BE2C (cell line): Measurements from ENCODE around the gene SYCP1.

Source experiments
- DNase-seq: peaks from one replicate; pipeline ENCODE4 v3.0.0-alpha.2; 2020
- H3K27me3 ChIP-seq: fragments of 250-450 bp; sonication (Bioruptor Pico); 2 replicates; pipeline ENCODE4 v1.5.1; 2020; ENCODE audit warnings: mild to moderate bottlenecking
- H3K36me3 ChIP-seq: fragments of 250-450 bp; sonication (Bioruptor Pico); 2 replicates; pipeline ENCODE4 v1.5.1; 2020; ENCODE audit warnings: mild to moderate bottlenecking
- H3K4me1 ChIP-seq: fragments of 250-450 bp; sonication (Bioruptor Pico); 2 replicates; pipeline ENCODE4 v1.5.1; 2020
- H3K4me3 ChIP-seq: 2 replicates; pipeline ENCODE4 v1.5.1; 2011; ENCODE audit warnings: low read depth, low read length
- H3K9me3 ChIP-seq: fragments of 250-450 bp; sonication (Bioruptor Pico); 2 replicates; pipeline ENCODE4 v1.5.1; 2020
- CTCF ChIP-seq: IDR thresholded peaks from 2 replicates; pipeline ENCODE4 v1.5.1; 2012; ENCODE audit warnings: mild to moderate bottlenecking, low read depth, low read length

SYCP1 gene

GRCh38 chr1:114831276-114831994 lies 23.2 kb upstream of the SYCP1 start:
- Histone ChIP-seq H3K4me1 (no peaks in the 10 kb centered on the region), H3K36me3 (no peaks in the 10 kb centered on the region), H3K27me3 (no peaks in the 10 kb centered on the region; the same call in 1 of the 2 replicates), H3K4me3 (no peak overlapping the region), H3K9me3 (no peaks in the 10 kb centered on the region)
- no peak for TF ChIP-seq CTCF
- no peak for DNase-seq

- DNase-seq, result no peak
- TF ChIP-seq CTCF, result no peak
- Histone ChIP-seq H3K4me3 (no peak overlapping the region), H3K4me1 (no peaks in the 10 kb centered on the region), H3K9me3 (no peaks in the 10 kb centered on the region), H3K27me3 (no peaks in the 10 kb centered on the region; the same call in 1 of the 2 replicates), H3K36me3 (no peaks in the 10 kb centered on the region)
Observed at GRCh38 chr1:114832057-114832456, 22.6 kb upstream of the SYCP1 start.

- Histone ChIP-seq H3K4me3 (no peak overlapping the region), H3K4me1 (no peaks in the 10 kb centered on the region), H3K36me3 (no peaks in the 10 kb centered on the region), H3K9me3 (no peaks in the 10 kb centered on the region), H3K27me3 (peaks cover 3% of the 10 kb centered on the region; the same call in 1 of the 2 replicates)
- no peak for TF ChIP-seq CTCF
- DNase-seq, result no peak
Observed at GRCh38 chr1:114833421-114833820, 21.2 kb upstream of the SYCP1 start.

- DNase-seq, result no peak
- Histone ChIP-seq H3K9me3 (no peaks in the 10 kb centered on the region), H3K27me3 (peaks cover 31% of the 10 kb centered on the region), H3K36me3 (no peaks in the 10 kb centered on the region), H3K4me1 (no peaks in the 10 kb centered on the region), H3K4me3 (no peak overlapping the region)
- TF ChIP-seq CTCF, result no peak
Observed at GRCh38 chr1:114844270-114844669, 10.4 kb upstream of the SYCP1 start.

- H3K27me3 ChIP-seq, result peaks cover 6% of the 10 kb centered on the region; the same call in 1 of the 2 replicates
- H3K4me3 ChIP-seq, result no peak overlapping the region
- TF ChIP-seq CTCF, result no peak
- DNase-seq, result no peak
- no peaks in the 10 kb centered on the region for H3K9me3 ChIP-seq
- no peaks in the 10 kb centered on the region for H3K4me1 ChIP-seq
- H3K36me3 ChIP-seq, result no peaks in the 10 kb centered on the region
Observed at GRCh38 chr1:114853584-114853983, 1.1 kb upstream of the SYCP1 start.

GRCh38 chr1:114861384-114861783 lies 6.7 kb downstream of the SYCP1 start:
- no peaks in the 10 kb centered on the region for H3K4me1 ChIP-seq
- DNase-seq, result no peak
- no peaks in the 10 kb centered on the region; the same call in 1 of the 2 replicates for H3K27me3 ChIP-seq
- no peak overlapping the region for H3K4me3 ChIP-seq
- no peaks in the 10 kb centered on the region for H3K36me3 ChIP-seq
- no peak for TF ChIP-seq CTCF
- no peaks in the 10 kb centered on the region for H3K9me3 ChIP-seq
